ENCODE measurements around the gene CCDC9B.

The CCDC9B gene

DNA sequence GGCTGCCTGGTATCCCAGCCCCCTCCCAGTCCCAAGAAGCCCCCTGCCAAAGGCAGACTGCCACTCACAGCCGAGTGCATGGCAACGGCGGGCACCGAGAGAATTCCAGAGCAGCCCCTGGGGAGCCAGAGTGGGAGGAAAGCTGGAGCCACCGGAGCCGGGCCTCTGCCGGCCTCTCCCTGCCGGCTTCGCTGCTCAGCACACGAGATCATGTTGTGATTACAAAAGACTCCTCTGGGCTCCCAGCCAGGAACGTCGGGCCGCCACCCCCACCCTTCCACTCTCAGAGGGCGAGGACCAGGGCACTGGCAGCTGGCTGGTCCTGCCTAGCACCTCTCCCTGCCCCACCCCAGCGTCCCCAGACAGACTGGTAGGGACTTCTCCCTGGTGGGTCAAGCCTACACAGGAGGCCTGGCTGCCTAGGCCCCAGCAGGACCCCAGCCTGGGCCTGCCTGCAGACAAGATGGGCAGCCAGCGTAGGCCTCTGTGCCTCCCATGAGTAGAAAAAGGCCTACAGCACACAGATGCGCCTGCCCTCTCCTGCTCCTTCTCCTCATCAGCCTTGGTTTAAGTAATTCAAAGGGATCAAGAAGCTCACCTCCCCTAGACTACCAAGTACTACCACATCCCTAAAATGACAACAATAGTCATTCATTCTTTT lies at the start of gene CCDC9B:
CCDC9B (minus strand) TSS at position 200 of the 661 bp plus-strand sequence; CDS start at position 80, 120 bp downstream.
- DNase-seq (ENCODE audit: extremely low read depth in 1 of 2, low read depth in 1 of 2) = no peak

DNA sequence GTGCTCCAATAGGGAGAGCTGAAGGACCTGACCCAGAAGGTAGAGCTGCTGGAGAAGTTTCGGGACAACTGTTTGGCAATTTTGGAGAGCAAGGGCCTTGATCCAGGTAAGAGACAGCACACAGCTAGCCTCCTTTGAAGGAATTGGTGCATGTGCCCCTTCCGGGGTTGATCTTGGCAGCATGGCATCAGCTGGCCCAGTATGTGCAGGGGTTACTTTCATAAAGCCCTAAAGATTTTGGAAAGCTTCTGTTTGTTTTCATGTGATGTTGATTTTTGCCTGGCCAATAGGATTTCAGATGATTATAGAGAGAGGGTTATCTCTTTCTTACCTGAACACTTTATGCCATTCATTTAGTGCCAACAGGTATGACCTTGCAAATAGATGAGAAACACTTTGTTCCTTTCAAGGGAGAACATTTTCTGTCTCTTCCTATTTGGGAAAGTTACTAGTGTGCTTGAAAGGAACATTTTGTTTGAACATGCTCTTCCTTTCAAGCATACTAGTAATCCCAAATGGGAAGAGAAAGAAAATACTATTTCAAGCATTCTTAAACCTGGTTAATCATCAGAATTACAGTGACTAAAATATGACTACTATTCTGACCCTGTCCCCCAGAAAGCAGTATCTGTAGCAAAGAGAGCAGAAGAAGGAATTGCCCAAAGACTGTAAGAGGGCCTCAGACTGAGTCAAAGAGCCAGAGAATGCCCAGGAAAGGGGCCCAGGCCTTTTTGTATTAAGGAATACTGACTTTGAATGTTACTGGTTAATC lies 49.3 kb upstream of the CCDC9B start:
- DNase-seq (ENCODE audit: extremely low read depth in 1 of 2, low read depth in 1 of 2) = no peak

DNA sequence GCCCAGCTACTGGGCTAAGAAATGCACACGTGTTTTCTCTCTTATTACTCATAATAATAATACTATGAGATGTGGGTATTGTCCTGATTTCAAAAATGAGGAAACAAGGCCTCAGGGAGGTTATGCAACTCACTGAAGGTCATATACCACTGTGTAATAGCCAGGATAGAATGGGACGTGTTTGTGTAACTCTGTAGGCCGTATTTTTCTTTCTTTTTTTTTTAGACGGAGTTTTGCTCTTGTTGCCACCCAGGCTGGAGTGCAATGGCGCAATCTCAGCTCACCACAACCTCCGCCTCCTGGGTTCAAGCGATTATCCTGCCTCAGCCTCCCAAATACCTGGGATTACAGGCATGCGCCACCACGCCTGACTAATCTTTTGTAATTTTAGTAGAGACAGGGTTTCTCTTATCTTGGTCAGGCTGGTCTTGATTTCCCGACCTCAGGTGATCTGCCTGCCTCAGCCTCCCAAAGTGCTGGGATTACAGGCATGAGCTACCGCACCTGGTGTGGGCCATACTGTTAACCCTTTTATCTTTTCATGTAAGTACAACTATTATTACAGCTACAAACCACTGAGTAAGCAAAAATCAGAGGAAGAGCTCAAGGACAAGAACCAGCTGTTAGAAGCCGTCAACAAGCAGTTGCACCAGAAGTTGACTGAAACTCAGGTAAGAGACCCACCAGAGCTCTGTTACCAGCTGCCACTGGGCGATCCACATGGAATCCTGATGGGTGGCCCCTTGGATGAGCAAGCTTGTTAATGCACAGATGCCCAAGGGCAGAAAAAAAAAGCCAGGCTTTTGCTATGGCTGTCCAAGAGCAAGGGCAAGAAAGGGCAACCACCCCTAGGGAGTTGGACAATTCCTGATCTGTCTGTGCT lies 48.4 kb upstream of the CCDC9B start:
- no peak for DNase-seq (ENCODE audit: extremely low read depth in 1 of 2, low read depth in 1 of 2)

DNA sequence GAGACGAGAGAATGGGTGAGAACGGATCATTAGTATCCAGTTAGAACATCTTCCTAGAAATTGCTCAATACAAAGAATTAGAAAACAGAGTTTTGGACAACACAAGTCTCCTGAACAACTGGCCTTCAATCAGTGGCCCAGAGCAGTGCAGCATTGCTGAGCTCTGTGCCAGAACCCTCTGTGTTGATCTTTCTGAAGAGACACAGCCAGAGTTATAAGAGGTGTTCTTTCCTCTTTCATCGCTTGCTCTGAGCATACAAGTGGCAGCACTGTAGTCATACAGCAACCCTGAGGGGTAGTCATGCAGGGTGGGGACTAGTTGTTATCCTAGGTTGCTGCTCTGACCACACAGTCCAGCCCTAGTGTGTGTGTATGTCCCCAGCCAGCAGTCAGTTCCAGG lies 45.7 kb upstream of the CCDC9B start:
- no peak for DNase-seq (ENCODE audit: extremely low read depth in 1 of 2, low read depth in 1 of 2)

DNA sequence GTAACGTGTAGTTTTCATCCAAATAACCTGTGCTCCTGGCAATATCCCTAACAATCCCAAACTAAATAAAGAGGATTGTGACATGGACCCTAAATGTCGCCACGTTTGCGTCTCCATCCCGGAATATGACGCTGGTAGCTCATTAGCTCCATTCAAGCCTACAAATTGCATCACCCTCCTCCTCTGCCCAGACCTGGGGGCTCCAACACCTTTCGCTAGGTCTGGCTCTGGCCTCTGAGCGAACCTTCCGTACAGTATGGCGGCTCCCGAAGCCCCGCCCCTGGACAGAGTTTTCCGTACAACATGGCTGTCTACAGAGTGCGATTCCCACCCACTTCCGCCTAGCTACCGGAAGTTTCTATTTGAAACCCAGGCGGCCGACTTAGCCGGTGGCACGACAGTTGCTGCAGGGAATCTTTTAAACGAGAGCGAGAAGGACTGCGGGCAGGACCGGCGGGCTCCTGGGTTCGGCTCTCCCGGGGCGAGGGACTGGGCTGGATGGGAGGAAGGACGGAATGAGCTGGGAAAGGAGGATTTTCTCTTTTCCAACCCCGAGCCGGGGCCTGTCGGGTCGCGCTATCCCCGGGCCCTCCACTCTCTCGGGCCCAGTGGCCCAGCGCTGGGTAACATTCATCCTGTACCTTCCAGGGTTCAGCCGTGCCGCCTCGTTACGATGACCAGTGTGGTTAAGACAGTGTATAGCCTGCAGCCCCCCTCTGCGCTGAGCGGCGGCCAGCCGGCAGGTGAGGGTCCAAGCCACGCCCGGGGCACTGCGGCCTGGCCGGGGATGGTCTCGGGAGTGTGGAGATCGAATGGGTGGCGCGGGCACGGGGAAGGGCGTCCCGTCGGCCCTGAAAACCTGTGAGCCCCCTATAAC lies 42.1 kb upstream of the CCDC9B start, which contains the start of gene KNSTRN:
KNSTRN (plus strand) TSS at position 142 of the 877 bp plus-strand sequence; CDS start at position 257, 115 bp downstream.
- peak; percentile 73 to 89 for DNase-seq (ENCODE audit: extremely low read depth in 1 of 2, low read depth in 1 of 2)

DNA sequence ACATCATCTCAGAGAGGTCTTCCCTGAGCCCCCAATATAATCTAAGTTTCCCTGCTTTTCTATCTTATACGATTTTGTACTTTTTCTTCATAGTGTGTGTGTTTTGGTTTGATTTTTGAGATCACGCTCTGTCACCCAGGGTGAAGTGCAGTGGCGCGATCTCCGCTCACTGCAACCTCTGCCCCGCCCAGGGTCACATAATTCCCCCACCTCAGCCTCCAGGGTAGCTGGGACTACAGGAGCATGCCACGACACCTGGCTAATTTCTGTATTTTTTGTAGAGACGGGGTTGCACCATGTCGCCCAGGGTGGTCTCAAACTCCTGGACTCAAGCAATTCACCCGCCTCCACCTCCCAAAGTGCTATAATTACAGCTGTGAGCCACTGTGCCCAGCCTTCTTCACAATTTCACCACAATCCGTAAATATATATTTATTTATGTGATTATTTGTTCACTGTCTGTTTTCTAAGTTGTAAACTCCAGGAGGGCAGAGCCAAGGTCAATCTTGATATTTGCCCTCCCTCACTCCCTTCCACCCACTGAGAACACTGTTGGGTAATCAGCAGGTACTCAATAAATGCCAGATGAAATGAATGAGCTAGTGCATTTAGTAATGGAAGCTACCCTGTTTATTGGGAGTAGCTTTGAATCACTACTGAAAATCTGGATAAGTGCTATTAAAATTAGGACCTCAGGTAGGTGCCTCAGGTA lies 41.2 kb upstream of the CCDC9B start:
- DNase-seq (ENCODE audit: extremely low read depth in 1 of 2, low read depth in 1 of 2) = no peak

DNA sequence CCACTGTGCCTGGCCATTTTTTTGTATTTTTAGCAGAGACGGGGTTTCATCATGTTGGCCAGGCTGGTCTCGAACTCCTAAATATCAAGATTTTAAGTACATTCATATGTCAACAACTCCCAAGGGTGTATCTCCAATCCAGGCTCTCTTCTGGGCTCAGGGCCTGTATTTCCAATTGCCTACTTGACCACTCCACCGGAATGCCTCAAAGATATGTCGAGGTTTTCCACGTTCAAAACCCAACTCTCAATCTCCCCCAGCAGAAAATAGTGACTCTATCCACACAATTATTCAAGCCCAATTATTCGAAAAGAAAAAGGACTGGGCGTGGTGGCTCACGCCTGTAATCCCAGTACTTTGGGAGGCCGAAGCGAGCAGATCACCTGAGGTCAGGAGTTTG lies 39.9 kb upstream of the CCDC9B start:
- no peak for DNase-seq (ENCODE audit: extremely low read depth in 1 of 2, low read depth in 1 of 2)

DNA sequence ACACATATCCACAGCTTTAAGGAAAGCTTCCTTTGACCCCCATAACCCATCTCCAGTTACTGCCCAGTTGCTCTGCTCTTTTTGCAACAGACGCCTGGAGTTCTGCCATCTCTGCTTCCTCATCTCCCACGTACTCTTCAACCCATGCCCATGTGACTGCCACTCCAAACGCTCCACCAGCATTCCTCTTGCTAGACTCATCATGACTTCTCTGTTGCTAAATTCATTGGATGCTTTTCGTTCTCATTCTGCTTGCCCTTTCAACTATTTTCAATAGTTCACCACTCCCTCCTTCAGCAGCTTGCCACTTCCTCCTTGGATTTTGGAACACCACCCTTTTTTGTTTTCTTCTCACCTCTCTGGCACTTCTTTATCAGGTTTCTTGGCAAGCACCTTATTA lies 39.1 kb upstream of the CCDC9B start:
- DNase-seq (ENCODE audit: extremely low read depth in 1 of 2, low read depth in 1 of 2) = no peak

DNA sequence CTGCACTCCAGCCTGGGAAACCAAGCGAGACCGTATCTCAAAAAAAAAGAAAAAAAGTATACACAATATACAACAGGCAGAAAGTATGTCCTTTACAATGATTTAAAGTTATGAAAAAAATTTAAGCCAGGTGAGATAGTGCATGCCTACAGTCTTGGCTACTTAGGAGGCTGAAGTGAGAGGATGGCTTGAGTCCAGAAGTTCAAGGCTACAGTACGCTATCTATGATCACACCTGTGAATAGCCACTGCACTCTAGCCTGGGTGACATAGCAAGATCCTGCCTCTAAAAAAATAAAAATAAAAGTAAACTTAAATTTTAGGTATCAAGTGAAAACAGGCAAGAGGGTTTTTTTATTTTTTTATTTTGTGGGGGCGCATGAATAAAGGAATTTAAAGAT lies 38.6 kb upstream of the CCDC9B start:
- no peak for DNase-seq (ENCODE audit: extremely low read depth in 1 of 2, low read depth in 1 of 2)

DNA sequence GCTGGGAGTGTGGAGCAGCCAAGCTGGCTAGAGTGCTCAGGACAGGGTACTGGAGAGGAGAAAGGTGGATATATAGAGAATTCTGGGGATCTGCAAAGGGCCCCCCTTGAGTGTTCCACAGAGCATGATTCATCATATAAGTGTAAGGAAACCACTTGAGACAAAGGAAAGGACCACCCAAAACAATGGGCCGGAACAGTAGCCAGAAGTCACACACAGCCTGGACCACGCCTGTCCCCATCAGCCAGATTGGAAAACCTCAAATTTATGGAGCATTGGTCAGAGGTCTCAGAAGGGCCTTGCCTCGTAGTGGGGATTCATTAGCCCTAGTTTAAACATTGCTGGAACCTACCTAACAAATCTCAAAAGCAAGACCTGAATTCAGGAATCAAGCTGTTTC lies 36.9 kb upstream of the CCDC9B start:
- DNase-seq (ENCODE audit: extremely low read depth in 1 of 2, low read depth in 1 of 2) = no peak

DNA sequence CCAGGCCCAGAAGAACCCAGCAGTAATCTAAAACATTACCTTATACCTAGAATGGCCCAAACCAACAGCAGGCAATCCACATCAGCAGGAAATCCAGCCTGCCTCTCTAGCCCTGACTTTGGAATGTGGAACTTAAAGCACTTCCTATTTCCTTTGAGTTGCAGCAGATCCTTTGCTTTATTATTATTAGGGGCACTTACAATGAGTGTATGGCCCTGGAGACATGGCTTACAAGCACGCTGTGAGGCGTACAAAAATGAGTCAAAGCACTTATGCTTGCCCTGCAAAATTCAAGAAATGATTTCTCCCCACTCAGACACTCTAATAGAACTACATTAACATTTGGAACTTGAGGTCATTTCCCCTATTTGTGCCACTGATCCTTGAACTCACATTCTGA lies 32.2 kb upstream of the CCDC9B start:
- no peak for DNase-seq (ENCODE audit: extremely low read depth in 1 of 2, low read depth in 1 of 2)

DNA sequence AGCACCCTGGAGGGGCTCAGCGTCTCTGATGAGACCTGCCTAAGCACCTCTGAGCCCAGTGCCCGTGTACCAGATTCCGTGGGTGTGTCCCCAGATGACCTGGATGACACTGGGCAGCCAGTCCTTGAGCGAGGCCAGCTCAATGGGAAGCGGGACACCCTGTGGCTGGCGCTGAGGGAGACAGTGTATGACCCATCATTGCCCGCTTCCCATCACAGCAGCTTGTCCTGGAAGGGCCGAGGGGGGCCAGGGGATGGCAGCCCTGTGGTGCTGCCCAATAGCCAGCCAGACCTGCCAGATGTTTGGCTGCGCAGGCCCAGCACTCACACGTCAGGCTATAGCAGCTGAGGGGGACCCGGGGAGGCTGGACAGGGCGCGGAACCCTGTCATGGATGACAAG lies 29.2 kb upstream of the CCDC9B start:
- no peak for DNase-seq (ENCODE audit: extremely low read depth in 1 of 2, low read depth in 1 of 2)

DNA sequence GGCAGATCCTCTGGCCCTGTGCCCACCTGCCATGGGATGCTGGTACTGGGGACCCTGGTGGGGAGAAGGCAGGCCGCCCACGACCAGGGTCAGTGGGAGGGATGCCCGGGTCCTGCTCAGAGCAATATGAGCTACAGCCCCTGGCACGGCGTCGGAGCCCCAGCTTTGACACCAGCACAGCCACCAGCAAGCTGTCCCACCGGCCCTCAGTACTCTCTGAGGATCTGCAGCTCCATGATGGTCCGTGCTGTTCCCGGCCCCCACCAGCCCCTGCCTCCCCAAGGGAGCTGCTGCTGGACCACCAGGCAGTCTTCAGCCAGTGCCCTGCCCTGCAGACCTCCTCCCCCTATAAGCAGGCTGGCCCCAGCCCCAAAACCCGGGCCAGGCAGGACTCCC lies 28.7 kb upstream of the CCDC9B start:
- DNase-seq (ENCODE audit: extremely low read depth in 1 of 2, low read depth in 1 of 2) = no peak

DNA sequence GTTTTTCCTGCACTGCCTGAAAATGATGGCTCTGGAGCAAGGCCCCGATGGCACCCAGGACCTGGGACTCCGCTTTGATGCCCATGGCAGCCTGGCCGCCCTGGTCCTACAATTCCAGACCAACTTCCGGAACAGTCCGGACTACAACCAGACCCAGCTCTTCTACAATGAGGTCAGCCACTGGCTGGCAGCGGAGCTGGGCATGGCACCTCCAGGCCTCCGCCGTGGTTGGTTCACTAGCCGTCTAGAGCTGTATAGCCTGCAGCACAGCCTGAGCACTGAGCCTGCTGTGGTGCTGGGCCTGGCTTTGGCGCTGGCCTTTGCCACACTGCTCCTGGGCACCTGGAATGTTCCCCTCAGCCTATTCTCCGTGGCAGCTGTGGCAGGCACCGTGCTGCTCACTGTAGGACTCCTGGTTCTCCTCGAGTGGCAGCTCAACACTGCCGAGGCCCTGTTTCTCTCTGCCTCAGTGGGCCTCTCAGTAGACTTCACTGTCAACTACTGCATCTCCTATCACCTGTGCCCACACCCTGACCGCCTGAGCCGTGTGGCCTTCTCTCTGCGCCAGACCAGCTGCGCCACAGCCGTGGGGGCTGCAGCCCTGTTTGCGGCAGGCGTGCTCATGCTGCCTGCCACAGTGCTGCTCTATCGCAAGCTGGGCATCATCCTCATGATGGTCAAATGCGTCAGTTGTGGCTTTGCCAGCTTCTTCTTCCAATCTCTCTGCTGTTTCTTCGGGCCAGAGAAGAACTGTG lies 28.2 kb upstream of the CCDC9B start:
- DNase-seq (ENCODE audit: extremely low read depth in 1 of 2, low read depth in 1 of 2) = no peak

DNA sequence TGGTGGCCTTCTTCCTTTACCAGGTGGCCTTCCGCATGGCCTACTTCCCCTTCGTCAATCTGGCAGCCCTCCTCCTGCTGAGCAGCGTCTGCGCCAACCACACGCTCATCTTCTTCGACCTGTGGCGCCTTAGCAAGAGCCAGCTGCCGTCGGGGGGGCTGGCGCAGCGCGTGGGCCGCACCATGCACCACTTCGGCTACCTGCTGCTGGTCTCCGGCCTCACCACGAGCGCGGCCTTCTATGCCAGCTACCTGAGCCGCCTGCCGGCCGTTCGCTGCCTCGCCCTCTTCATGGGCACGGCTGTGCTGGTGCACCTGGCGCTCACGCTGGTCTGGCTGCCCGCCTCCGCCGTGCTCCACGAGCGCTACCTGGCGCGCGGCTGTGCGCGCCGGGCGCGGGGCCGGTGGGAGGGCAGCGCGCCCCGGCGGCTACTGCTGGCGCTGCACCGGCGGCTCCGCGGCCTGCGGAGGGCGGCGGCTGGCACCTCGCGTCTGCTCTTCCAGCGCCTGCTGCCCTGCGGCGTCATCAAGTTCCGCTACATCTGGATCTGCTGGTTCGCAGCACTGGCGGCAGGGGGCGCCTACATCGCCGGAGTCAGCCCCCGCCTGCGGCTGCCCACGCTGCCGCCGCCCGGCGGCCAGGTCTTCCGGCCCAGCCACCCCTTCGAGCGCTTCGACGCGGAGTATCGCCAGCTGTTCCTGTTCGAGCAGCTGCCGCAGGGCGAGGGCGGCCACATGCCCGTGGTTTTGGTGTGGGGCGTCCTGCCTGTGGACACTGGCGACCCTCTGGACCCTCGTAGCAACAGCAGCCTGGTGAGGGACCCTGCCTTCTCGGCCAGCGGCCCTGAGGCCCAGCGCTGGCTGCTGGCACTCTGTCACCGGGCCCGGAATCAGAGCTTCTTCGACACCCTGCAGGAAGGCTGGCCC lies 27.2 kb upstream of the CCDC9B start:
- peak; percentile 76 for DNase-seq (ENCODE audit: extremely low read depth in 1 of 2, low read depth in 1 of 2)

DNA sequence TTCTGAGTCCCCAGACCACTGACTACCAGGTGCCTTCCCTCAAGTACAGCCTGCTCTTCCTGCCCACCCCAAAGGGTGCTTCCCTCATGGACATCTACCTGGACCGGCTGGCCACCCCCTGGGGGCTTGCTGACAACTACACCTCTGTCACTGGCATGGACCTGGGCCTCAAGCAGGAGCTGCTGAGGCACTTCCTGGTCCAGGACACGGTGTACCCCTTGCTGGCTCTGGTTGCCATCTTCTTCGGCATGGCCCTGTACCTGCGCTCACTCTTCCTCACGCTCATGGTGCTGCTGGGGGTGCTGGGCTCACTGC lies 26.6 kb upstream of the CCDC9B start:
- DNase-seq (ENCODE audit: extremely low read depth in 1 of 2, low read depth in 1 of 2) = no peak

DNA sequence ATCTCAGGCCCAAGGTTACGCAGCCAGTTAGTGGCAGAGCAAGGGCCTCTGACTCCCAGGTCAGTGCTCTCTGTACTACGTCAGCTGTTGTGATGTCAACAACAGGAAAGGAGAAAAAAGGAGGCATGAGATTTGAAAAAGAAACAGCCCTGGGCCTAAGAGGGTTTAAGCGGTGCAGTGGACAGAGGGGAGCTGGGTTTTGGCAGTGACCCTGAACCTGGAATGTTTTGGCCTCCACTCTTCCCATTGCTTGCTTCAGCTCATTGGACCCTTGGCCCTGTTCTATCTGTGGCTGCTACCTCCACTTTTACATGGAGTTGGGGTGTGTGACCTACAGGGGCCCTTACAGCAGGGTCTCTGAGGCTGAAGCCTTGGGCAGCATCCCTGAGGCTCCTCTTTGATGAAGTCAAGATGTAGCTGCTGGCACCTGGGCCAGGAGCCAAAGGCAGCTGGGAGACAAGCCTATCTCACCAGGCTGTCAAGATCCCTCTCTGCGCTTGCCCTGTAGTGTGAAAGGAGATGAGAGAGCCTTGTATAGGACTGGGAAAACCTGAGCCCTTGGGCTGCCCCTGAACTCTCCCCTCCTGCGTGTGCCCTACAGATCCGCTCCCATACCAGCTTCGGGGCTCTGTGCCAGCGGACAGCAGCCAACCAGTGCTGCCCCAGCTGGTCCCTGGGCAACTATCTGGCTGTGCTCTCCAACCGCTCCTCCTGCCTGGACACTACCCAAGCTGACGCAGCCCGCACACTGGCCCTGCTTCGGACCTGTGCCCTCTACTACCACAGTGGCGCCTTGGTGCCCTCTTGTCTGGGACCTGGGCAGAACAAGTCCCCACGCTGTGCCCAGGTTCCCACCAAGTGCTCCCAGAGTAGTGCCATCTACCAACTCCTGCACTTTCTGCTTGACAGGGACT lies 26.0 kb upstream of the CCDC9B start:
- no peak for DNase-seq (ENCODE audit: extremely low read depth in 1 of 2, low read depth in 1 of 2)
